ENCODE results near the gene SLC25A30. TPM values are rescaled to one million over a fixed set of nuclear protein-coding genes. Genes with fewer than 3 reads are reported as not detected.
"Not testable (repeated sequence)": the region's sequence is repeated elsewhere in the genome, so short reads cannot be mapped to it uniquely, and the experiment has no call there.

SLC25A30 gene
- total RNA-seq, 1 donor from 2014 or later, result 30.5 TPM

DNA sequence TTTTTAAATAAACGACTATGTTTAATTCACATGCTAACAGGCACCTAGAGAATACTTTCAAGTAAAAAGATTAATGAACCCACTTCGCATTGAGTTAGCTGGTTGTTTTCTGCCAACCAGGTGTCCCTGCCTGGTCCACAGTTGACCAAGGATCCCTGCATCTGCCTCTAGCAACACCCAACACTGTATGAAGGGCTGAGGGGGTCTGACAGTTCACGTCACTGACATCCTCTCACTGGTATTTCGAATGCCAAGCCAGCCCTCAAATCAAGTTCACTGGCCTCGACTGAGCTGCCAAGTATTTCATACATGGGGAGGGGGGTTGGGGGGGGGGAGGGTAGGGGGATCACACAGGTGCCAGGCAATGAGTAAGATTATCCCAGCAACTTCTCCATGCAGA lies 25.4 kb downstream of the SLC25A30 start:
- no peak for DNase-seq (ENCODE audit: low spot score)

DNA sequence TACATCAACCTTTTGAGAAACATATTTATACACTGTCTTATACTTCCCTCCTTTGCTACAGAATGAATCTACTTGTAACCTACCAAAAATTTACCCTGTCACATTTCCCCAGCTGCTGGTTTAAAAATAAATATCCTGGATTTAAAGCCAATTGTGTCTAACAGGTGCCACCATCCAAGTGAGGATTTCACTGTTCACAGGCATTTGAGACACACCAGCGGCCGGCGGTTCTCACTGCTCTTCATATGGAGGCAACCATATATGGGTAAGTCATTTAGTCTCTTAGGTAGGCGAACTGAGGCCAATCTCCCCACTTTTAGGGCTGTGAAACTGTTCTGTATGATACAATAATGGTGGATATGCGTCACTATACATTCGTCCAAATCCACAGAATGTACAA lies 26.2 kb downstream of the SLC25A30 start:
- DNase-seq (ENCODE audit: low spot score), result no peak

DNA sequence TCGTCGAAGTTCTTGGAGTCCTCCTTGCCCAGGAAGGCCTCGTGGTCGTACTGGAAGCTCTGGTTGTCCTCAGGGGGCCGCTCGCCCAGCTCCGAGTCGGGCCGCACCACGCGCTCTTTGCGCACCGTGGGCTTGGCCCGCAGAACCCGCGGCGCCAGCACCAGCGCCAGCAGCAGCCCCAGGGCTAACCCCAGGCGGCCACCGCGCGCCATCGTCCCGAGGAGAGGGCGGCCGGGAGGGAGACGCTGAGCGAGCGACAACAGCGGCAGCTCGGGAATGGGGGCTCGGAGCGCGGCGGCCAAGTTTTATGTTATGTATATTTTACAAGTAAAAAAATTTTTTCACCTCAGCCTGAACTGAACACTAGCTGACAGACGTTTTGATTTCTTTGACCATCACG lies 27.0 kb downstream of the SLC25A30 start:
- not testable (repeated sequence) for DNase-seq (ENCODE audit: low spot score)

DNA sequence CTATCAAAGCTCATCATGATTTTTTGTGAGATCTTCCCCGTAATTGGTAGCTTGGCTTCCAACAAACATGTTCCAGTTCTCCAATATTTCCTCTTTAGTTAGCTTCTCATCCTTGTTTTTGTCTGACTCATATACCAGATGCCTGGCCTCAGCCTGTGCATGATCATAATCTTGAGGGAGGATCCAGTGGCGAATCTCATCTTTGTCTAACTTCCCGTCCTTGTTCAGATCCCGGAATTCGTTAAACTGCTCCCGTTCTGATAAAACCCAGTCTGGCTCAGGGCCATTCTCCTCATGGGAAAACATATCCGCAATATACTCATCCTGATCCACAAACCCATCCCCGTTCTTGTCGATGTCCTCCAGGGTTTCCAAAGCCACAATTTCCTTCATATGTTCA lies 27.8 kb downstream of the SLC25A30 start:
- not testable (repeated sequence) for DNase-seq (ENCODE audit: low spot score)

DNA sequence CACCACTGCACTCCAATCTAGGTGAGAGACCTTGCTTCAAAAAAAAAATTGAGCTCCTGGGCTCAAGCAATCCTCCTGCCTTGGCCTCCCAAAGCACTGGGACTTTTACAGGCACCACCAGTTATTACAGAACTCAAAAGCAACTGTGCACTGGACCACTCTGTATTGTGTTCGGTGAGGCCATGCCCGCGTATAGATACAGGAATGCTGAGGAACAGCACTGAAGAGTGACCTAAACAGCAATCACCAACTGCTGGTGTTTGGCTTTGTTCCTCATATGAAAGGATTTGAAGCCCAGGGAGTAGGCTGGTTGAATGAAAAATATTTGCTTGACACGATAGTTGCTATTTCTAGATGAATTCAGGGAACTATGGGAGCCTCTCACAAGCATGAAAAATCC lies 29.5 kb downstream of the SLC25A30 start:
- no peak for DNase-seq (ENCODE audit: low spot score)

DNA sequence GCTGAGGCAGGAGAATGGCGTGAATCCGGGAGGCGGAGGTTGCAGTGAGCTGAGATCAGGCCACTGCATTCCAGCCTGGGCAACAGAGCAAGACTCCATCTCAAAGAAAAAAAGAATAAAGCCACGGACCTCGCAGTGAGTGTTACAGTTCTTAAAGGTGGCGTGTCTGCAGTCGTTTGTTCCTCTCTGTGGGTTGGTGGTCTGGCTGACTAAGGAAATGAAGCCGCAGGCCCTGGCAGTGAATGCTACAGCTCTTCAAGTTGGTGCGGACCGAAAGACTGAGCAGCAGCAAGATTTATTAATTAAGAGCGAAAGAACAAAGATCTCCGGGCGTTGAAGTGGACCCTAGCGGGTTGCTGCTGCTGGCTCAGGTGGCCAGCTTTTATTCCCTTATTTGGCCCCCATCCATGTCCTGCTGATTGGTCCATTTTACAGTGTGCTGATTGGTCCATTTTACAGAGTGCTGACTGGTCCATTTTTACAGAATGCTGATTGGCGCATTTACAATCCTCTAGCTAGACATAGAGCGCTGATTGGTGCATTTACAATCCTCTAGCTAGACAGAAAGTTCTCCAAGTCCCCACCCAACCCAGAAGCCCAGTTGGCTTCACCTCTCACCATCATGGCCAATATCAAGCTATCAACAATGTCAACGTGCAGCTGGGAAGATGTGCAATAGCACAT lies 31.1 kb downstream of the SLC25A30 start:
- DNase-seq (ENCODE audit: low spot score), result not testable (repeated sequence)

DNA sequence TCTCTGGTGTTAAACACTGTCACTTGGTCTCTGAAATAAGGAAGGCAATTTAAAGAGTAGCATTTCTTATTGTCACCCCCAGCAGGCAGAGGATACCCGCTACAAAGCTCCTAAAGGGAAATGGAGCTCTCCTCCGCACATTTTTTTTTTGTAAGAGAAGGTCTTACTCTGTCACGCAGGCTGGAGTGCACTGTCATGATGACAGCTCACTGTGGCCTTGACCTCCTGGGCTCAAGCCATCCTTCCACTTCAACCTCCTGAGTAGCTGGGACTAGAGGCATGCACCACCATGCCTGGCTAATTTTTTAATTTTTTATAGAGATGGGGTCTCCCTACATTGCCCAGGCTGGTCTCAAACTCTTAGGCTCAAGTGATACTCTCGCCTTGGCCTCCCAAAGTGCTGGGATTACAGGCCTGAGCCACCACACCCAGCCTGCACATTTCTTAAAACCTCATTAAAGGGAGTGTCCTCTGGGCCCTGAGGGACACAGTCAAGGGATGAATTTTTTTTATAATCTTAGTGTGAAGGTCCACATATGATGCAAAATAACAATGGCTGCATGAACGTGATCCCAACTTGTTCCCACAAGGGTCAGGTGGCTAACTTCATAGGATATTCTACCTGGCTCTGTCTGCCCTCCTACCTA lies 32.1 kb downstream of the SLC25A30 start:
- no peak for DNase-seq (ENCODE audit: low spot score)

DNA sequence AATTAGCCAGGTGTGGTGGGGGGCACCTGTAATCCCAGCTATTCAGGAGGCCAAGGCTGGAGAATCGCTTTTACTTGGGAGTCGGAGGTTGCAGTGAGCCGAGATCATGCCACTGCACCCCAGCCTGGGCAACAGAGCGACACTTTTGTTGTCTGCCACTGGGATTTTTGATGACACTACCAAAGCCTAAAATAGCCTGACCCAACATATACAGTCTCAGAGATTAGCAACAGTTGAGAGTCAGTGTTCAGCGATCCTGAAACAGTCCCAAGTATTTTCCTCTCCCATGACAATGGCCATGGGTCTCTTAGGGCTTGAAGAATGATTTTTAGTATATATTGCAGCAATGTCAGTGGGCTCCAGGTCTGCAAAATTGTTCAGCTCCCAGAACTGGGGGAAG lies 32.9 kb downstream of the SLC25A30 start:
- DNase-seq (ENCODE audit: low spot score), result no peak

DNA sequence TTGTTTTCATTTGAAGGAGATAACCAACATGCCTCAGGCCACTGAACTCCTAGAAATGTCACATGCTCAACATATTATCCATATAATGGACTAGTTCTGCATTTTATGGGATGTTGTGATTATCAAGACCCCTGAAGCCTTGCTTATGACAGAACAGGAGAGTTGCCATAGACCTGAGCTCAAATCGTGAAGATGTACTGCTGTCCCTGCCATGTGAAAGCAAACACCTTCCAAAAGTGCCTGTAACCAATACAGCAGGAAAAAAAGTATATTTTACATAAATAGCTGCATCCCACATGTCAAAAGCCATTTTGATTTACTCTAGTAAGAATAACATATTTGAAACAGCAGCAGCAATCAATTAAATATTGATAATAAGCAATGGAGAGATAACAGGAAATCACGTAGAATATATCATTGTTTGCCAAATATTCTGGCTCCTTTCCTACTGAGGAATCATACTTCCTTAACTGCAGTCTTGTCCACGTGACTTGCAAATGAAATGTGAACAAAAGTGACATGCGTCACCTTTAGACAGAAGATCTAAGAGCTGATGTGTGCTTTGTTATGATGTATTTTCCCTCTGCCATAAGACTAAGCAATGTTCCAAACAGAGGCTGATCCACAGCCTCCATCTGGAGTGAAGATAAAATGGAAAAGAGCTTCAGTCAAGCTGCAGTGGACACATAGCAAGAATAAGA lies 33.5 kb downstream of the SLC25A30 start:
- DNase-seq (ENCODE audit: low spot score), result no peak

DNA sequence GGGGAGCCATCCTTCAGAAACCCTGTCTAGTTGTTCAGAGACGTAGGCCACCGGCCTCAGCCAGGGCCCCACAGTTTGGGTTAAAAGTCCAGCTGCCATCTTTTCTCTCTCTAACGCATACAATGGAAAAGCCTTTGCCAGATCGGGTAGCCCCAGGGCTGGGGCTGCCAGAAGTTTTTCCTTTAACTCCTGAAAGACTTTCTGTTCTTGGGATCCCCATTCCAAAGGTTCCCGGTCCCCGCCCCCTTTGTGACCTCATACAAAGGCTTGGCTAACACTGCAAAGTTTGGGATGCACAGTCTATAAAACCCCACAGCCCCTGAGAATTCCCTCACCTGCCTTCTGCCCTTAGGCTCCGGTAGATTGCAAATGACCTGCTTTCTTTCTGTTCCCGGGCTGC lies 35.4 kb downstream of the SLC25A30 start:
- not testable (repeated sequence) for DNase-seq (ENCODE audit: low spot score)

DNA sequence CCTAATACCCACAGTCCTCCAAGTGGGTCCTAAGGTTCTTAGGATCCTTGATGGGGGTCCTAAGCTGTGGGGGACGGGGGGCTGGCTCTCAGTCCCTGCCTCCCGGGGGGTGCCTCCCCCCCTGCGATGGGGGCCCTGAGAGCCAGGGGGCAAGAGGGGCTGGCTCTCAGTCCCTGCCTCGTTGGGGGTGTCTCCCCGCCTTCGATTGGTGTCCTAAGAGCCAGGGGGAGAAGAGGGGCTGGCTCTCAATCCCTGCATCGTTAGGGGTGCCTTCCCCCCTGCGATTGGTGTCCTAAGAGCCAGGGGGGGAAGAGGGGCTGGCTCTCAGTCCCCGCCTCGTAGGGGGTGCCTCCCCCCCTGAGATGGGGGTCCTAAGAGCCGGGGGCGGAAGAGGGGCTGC lies 37.0 kb downstream of the SLC25A30 start:
- no peak for DNase-seq (ENCODE audit: low spot score)

DNA sequence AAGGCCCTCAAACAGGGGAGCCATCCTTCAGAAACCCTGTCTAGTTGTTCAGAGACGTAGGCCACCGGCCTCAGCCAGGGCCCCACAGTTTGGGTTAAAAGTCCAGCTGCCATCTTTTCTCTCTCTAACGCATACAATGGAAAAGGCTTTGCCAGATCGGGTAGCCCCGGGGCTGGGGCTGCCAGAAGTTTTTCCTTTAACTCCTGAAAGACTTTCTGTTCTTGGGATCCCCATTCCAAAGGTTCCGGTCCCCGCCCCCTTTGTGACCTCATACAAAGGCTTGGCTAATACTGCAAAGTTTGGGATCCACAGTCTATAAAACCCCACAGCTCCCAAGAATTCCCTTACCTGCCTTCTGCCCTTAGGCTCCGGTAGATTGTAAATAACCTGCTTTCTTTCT lies 37.5 kb downstream of the SLC25A30 start:
- not testable (repeated sequence) for DNase-seq (ENCODE audit: low spot score)

DNA sequence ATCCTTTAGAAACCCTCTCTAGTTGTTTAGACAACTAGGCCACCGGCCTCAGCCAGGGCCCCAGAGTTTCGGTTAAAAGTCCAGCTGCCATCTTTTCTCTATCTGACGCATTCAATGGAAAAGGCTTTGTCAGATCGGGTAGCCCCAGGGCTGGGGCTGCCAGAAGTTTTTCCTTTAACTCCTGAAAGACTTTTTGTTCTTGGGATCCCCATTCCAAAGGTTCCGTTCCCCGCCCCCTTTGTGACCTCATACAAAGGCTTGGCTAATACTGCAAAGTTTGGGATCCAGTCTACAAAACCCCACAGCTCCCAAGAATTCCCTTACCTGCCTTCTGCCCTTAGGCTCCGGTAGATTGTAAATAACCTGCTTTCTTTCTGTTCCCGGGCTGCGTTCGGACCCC lies 38.7 kb downstream of the SLC25A30 start:
- not testable (repeated sequence) for DNase-seq (ENCODE audit: low spot score)

DNA sequence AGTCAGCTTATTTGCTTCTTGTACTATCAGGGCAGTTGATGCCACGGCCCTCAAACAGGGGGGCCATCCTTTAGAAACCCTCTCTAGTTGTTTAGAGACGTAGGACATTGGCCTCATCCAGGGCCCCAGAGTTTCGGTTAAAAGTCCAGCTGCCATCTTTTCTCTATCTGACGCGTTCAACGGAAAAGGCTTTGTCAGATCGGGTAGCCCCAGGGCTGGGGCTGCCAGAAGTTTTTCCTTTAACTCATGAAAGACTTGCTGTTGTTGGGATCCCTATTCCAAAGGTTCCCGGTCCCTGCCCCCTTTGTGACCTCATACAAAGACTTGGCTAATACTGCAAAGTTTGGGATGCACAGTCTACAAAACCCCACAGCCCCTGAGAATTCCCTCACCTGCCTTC lies 39.4 kb downstream of the SLC25A30 start:
- DNase-seq (ENCODE audit: low spot score), result not testable (repeated sequence)

DNA sequence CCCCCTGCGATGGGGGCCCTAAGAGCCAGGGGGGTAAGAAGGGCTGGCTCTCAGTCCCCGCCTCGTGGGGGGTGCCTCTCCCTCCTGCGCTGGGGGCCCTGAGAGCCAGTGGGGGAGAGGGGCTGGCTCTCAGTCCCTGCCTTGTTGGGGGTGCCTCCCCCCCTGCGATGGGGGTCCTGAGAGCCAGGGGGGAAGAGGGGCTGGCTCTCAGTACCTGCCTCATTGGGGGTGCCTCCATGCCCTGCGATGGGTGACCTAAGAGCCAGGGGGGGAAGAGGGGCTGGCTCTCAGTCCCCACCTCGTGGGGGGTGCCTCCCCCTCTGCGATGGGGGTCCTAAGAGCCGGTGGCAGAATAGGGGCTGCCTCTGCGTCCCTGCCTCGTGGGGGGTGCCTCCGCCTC lies 40.9 kb downstream of the SLC25A30 start:
- DNase-seq (ENCODE audit: low spot score), result peak; percentile 55

DNA sequence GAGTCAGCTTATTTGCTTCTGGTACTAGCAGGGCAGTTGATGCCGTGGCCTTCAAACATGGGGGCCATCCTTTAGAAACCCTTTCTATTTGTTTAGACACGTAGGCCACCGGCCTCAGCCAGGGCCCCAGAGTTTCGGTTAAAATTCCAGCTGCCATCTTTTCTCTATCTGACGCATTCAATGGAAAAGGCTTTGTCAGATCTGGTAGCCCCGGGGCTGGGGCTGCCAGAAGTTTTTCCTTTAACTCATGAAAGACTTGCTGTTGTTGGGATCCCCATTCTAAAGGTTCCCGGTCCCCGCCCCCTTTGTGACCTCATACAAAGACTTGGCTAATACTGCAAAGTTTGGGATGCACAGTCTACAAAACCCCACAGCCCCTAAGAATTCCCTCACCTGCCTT lies 41.5 kb downstream of the SLC25A30 start:
- peak; percentile 81 for DNase-seq (ENCODE audit: low spot score)

DNA sequence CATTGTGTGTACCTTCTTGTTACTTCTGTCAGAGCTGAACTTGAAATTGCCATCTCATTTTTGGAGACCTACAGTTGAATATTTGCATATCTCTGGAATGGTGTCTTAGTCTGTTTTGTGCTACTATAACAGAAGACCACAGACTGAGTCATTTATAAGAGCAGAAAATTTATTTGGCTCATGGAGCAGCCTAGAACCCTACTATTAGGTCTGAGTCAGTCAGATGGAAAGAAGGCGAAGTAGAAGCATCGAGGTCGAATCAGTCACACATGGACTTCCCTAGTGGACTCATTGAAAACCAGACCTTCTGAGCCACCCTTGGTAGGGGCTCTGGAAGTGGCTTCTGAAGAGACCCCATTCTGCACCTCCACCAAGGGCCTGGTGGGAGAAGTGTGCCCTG lies 43.3 kb downstream of the SLC25A30 start:
- DNase-seq (ENCODE audit: low spot score), result peak; percentile 30

DNA sequence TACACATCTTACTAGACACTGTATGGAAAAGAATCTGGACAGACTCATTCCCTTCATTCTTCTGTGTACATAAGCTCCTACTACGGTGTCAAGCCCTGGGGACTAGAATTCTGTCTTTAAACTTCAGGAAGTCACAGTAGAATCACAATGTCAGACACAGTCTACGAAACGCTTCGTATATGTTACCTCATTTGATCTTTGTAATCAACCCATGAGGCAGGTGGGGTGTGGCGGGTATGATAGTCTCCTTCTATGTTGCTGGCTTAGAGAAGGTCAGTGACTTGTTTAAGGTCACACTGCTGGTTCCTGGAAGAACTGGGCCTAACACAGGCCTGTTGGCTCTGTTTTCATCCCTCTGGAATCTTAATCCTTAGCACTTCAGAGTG lies 45.0 kb downstream of the SLC25A30 start:
- no peak for DNase-seq (ENCODE audit: low spot score)

DNA sequence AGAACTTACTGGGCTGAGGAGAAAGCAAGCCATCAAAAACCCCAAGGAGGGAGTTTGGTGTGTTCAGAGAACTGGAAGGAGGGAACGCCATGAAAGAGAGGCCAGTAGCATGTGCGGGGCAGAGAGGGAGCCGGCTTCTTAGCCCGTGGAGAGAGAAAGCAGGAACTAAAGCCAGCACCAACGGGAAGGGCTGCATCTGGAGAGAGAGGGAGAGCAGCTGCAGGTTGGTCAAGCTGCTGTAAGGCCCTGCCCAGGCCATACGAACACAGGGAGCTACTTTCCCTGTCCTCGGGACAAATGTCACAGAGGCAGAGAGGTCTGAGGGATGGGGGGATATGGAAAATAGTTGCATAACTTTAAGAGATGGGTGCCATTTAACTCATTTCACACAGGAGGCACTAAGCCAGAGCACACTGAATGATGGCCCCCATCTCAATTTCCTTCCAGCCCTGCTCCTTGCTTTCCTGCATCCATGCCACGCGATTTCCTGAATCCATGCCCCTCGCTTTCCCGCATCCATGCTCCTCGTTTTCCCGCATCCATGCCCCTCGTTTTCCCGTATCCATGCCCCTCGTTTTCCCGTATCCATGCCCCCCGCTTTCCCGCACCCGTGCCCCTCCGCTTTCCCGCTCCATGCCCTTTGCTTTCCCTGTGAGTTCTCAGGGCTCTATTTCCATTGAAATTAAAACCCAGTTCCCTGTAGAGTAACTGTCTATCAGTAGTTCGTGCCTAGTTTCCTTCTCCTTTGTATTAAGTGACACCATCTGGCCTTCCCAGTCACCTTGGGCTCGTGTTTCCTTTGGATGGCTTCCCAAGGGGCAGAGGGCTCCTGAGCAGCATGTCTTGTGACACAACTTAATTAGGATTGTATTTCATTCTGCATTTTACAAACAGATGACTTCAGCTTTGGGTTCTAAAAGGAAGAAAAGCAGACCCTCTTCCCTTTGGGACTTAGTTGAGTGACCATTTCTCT lies 45.7 kb downstream of the SLC25A30 start:
- no peak for DNase-seq (ENCODE audit: low spot score)

DNA sequence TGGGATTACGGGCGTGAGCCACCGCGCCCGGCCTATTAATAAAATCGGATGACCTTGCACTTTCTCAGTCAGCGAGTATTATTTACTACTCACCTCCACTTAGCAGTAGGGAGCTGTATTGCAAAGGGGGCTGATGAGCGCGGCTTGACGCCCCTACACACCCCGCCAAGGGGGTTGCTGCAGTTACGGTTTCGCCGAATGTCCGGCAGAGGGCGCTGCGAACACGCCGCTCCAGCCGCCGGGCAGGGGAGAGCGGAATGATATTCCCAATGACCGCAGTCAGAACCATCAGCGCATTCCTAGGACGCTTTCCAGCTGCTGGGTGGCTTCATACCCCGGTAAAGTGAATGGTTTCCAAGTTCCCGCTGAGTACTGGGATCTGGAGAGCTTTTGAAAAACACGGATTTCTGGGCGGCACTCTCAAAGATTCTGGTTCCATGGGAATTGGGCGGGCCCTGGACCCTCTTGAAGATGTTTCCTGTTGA lies 47.2 kb downstream of the SLC25A30 start:
- DNase-seq (ENCODE audit: low spot score), result peak; percentile 91

DNA sequence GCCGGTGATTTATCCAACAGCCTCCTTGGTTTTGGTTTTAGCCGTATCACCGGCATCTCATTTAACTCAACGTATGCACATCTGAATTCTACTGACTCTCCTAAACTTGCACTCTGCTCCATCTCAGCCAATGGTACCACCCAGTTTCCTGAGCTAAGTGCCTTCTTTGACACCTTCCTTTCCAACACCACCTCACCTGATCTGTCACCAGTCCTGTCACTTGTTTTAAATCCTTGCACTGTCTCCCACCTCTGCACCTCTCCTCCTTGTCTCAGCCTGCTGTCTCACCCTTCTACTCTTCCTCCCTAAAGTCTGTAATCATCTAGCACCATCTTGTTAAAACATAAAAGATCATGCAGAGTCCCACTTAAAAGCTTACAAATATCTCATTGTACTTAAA lies 49.1 kb downstream of the SLC25A30 start:
- no peak for DNase-seq (ENCODE audit: low spot score)
